GM10266 (cell line): ENCODE data around the gene ERICH2.

Experiments used
- DNase-seq: peaks from one replicate; pipeline ENCODE4 v3.0.0; 2012; ENCODE audit errors: extremely low spot score
- CTCF ChIP-seq: IDR thresholded peaks from 2 replicates; pipeline ENCODE4 v1.5.1; 2012; ENCODE audit warnings: mild to moderate bottlenecking, low read depth; ENCODE audit not compliant: control insufficient read depth, insufficient read depth; ENCODE audit errors: missing control alignments

The ERICH2 gene

GRCh38 chr2:170836027-170836426 lies 65.8 kb downstream of the ERICH2 start:
- no peak for DNase-seq
- no peak for TF ChIP-seq CTCF

GRCh38 chr2:170840717-170841210 lies 70.6 kb downstream of the ERICH2 start:
- DNase-seq = no peak
- TF ChIP-seq CTCF = no peak

GRCh38 chr2:170842785-170843184 lies 72.6 kb downstream of the ERICH2 start:
- no peak for DNase-seq

GRCh38 chr2:170843656-170844055 lies 73.5 kb downstream of the ERICH2 start:
- TF ChIP-seq CTCF = no peak
- DNase-seq = no peak

More at GRCh38 chr2:170842785-170843184, 72.6 kb downstream of the ERICH2 start:
- TF ChIP-seq CTCF = no peak

GRCh38 chr2:170845343-170845742 lies 75.2 kb downstream of the ERICH2 start:
- DNase-seq = no peak
- TF ChIP-seq CTCF = no peak

GRCh38 chr2:170846314-170846713 lies 76.1 kb downstream of the ERICH2 start:
- no peak for DNase-seq
- no peak for TF ChIP-seq CTCF

GRCh38 chr2:170847716-170848115 lies 77.5 kb downstream of the ERICH2 start:
- no peak for TF ChIP-seq CTCF

More at GRCh38 chr2:170847716-170848115, 77.5 kb downstream of the ERICH2 start:
- no peak for DNase-seq
